GM21576 (cell line): ENCODE data around the gene FXYD2.

ENCODE experiments used
- ATAC-seq: cut with Tn5 transposase; IDR thresholded peaks from one replicate; pipeline ENCODE4 v1.9.1; 2021; ENCODE audit warnings: mild to moderate bottlenecking, moderate library complexity; ENCODE audit not compliant: unreplicated experiment

The FXYD2 gene

GRCh38 chr11:117805045-117805444, 19.5 kb downstream of the FXYD2 start:
- ATAC-seq, result no peak

DNA sequence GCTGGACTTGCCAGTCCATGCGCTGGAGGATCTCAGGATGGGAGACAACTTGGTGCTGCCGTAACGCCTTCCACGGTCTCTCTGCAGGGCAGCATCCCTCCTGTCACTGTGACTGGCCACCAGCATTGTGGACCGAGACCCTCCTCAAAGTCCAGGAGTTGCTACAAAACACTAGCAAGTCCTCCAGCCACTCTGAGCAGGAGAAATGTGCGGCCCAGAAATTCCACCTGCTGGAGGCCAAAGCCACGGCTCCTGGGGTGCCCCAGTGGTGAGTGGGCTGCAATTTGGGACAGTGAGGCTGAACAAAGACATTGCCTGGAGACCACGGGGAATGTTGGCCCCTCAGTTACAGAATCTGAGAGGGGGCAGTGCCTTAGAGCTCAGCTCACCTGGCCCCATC, 20.6 kb downstream of the FXYD2 start:
- no peak for ATAC-seq

DNA sequence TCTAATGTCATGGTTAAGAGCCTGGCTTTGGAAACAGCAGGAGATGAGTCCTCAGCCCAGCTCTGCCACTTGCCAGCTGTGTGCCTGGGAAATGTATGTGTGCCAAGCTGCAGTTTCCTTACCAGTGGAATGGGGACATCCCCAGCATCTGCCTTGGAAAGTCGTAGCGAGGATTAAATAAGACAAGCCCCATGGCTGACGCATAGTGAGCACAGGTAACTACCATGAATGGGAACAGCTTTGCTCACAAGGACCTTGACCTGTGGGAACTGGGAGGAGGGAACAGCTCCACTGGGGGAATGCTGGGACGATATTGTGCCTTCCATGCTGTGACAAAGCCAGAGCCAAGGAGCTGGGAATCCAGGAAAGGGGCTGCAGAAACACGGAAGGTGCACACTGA, 24.9 kb downstream of the FXYD2 start:
- ATAC-seq, result no peak

DNA sequence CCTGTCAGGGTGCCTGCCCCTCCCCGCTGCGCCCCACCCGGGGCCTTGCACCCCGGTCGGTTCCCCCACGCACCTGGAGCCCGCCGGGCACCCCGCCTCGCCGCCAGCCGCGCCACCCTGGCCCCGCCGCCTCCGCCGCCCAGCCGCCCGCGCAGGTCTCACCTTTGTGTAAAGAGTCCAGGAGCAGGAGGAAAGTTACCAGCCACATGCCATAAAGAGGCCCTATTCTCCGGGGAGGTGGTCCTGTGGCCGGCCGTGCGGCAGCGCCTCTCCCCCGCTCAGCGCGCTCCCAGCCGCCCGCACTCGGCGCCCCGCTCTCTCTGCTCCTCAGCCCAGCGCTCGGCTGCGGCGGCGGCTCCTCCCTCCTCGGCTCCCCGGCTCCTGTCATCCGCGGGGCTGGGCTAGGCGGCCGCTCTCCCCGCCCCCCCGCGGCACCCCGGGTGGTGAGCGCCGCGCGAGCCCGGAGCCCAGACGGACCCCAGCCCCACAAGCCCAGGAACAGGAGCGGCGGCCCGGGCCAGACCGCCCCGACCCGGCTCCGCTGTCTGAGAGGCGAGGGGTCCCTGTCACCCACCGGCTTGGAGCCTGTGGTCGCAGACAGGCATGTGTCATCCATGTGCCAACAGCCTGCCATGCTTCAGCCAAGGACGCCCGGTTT, 27.5 kb downstream of the FXYD2 start, which contains the start of gene DSCAML1:
DSCAML1 (minus strand) TSS at position 345 of the 658 bp plus-strand sequence; CDS start at position 208, 137 bp downstream.
- no peak for ATAC-seq

DNA sequence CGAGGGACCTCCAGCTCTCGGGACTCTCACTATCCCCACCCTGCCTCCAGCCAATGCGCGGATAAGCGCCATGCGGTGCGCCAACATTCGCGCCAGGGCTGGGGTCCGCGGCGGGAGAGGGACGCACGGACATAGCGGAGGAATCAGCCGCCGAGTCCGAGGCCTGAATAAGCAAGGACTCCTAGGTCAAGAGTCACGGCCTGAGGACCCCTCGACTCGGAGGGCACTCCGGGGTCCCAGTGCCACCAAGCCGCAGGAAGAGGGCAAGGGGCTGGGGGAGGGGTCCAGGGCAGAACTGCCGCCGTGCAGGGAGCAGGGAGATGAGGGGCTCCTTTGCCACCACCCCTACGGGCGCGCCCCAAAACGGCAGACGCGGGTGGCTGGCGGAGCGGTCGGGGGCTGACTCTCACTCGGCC, 28.1 kb downstream of the FXYD2 start:
- ATAC-seq, result no peak

DNA sequence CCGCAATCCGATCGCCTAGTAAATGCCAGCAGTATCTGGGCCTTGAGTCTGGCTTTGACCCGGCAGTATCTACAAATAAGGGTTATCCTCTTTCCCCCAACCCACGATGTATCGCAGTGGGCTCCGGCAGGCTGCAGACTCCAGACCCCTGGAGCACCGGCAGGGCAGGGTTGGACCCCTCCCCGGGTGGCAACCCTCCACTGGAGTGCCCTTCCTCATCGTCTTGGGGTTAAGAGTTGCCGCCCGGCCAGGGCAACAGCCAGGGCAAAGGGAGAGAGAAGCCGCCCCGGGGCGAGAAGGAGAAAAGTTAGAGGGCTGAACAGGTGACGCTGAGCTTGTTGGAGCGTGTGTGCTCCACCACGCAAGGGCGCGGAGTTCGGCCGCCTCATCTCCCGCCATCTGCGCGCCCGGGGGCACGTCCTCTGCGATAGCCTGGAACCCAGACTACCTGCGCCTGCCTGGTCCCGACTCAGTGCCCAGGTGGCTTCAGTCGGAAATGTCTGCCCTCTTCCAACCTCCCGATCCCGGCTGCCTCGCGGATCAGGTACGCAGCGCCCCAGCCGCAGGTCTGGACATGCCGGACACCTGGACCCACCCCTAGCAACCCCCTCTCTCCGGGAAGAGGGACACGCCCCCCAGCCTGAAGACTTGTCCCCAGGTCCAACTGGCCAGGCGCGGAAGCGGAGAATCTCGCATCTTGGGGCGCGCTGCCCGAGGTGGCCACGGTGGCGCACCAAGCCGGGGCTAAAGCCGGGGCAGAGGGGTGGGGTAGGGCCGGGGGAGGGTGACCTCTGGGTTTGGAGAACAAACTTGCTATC, 28.7 kb downstream of the FXYD2 start:
- ATAC-seq, result no peak

DNA sequence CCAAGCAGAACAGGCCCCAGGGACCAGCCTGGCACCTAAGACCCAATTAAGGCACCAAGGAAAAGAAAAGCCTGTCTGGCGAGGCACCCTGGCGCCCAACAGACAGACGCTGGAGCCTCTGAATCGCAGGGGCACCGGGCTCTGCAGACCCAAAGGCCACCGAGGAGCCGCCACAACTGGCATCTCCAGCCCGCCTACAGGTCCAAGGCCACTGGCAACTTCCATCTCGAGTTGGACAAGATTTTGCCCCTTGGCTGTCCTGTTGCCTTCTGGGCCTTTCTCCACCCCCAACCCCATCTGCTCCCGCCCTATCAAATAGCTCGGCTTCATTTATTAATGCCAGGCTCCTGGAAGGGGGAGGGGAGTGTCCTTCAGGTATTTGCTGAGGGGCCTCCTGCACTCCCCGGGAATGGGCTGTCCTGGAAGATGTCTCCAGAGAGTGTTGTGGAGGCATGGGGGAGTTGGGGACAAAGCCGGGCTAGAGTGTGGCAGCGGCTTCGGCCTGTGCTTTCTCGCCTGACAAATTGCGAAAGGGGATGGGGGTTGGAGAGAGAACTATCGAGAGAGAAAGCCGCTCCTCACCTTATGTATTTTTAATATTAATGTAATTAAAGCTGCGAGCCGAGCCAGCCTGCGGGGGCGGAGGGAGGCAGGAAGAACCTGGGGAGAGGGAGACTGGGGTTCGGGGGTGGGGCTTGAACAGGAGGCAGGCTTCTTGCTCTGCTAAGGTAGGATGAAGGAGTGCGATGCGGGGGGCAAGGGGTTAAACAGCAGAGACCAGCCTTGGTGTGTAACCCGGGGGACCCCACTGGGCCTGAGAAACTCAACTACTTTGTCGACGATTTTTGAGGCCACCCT, 29.5 kb downstream of the FXYD2 start:
- no peak for ATAC-seq

DNA sequence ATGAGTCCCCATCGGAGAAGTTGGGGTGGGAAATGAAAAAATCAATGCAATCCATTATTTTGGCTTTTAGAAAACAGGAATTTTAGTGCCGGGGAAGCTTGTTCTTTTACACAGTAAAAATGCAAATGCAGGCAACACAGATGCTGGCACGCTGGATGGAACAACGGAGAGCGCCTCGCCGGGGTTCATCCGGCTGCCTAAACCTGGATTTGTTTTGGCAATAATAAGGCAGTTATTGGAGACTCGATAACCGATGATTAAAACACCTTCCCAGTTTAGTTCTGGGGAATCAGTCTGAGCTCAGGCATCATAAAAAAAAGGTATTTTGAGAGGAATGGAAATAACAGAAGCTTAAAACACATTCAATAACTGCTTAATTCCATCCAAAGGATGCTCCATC, 30.4 kb downstream of the FXYD2 start:
- ATAC-seq, result no peak

- ATAC-seq, result no peak
Measured at GRCh38 chr11:117793583-117793982, 31.0 kb downstream of the FXYD2 start.

- no peak for ATAC-seq
Measured at GRCh38 chr11:117792992-117793391, 31.6 kb downstream of the FXYD2 start.

DNA sequence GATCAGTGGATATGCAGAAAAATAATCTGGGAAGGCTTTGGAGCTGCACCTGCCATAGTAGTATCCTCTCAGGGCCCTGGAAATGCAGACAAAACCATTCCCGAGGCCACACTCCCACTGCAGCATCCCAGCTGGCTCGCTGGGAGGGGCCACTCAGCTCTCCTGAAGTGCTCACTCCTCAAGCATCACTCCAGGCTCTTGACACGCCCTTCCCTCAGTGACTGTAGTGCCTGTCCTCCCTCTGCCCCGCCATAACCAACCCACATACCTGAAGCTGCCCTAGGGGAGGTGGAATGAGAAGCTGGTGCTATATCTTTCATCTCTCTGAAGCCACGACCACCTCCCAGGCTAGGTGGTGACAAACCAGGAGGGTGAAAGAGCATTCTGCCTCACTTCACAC, 32.3 kb downstream of the FXYD2 start:
- no peak for ATAC-seq

DNA sequence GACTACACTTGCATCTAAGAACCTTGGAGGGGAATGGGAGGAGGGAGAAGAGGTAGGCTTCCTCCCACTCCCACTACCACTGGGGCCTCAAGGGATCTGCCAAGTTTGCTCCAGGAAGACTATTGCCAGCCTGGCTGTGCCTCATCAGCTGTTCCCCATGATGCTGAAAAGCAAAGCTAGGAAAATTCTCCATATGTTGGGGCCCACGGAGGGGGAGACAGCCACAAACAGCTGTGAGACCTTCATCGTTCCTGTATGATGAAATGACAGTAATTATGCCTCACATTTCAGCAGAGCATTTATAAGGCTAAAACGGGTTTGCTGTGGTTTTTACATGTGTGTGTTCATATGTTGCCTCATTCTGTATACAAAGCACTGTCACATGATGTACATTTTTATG, 34.3 kb downstream of the FXYD2 start:
- ATAC-seq, result no peak

DNA sequence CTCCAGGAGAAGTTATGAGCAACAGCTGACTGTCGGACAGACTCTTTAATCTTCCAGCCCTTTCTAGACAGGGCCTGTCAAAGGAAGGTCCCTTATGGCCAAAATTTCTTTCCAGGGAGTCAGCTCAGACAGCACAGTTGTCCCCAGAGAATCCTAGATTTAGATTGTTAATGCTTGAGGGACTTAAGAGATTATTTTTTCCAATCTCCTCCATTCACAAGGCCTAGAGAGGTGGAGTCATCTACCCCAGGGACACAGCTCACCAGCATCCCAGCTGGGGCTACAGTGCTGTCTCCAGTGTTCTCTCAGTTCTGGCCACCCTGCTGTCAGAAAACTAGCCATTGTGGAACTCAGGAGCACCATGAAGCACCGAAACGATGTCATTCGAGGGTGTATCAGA, 35.3 kb downstream of the FXYD2 start:
- no peak for ATAC-seq

- ATAC-seq, result no peak
Measured at GRCh38 chr11:117786135-117786870, 38.2 kb downstream of the FXYD2 start.

DNA sequence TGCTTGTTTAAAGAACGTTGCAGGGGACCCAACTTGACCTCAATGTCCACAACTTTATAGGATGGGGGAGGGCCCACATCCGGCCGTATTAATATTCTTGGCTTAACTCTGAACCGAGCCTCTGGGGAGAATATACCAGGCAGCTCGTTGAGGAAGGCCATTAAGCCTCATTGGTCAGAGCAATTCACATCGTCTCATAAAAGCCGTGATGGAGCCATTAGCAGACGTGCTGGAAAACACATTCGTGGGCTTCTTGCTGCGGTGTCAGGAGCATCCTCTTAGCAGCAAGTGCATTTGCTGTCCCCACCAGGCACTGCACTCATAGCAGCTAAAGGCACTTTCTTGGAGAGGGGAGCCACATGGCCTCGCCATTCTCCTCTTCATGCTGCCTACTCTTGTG, 42.4 kb downstream of the FXYD2 start:
- no peak for ATAC-seq

- no peak for ATAC-seq
Measured at GRCh38 chr11:117781627-117782026, 42.9 kb downstream of the FXYD2 start.

DNA sequence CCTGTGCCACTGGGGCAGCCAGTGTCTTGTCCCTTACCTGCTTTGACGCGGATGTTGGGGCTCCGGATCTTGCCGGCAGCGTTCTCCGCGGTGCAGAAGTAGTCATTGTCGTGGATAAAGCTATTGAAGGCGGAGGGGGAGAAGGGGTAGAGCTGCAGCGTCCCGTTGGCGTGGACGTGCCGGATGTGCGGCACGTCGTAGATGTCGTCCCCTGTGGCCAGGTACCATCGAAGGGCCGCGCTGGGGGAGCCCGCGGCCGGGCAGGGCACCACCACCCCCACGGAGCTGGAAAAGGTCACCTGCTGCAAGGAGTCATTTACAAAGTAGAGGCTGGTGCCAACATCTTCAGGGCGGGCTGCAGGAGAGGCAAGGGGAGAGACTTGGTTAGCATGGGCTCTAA, 44.1 kb downstream of the FXYD2 start:
- no peak for ATAC-seq

DNA sequence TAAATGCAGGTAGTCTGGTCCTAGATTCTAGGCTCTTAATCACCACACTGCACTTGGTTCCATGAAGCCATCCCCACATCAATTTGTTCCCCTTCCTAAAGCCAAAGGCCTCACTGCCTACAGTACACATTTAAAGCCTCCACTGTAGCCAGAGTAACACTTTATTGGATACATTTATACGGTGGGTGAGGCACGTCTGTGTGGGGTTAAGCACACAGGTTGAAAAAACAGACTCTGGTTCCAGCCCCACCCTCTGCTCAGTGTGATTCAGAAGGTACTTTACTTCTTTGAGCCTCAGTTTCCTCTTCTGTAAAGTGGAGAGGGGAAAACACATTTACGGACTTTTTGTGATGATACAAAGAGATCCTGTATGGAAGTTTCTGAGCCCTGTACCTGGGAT, 50.0 kb downstream of the FXYD2 start:
- ATAC-seq, result no peak

DNA sequence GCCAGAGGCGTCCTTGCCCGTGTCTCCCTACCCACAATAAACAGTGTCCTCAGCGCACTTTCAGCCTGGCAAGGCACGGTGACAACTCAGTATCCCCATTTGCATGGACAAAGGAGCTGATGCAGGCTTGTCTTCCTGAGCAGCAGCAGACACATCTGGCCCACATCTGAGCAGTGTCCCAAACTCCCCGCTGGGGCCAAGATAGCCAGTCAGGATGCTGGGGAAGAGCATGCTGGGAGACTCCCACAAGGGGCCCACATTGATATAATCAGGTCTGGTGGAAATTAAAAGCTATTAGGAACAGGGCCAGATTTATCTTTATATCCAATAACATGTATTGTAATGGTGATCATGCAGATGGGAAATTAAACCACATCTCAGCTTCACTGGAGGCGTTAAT, 52.2 kb downstream of the FXYD2 start:
- ATAC-seq, result no peak

DNA sequence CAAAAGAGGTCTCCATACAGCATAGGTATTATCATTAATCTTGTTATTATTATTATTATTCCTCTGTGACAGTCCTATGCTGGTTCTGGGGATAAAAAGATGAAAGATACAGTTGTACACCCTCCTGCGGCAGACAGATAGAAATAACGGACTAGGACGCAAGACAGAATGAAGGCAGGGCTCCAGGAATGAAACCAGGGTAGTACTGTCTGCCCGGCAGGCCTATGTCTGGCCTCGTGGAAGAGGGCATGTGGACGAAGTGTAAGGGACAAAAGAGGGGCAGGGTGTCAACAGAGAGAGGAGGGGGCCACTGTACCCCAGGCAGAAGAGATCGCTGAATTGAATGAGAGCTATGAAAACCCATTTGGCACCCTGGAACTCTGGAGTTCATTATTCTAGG, 52.7 kb downstream of the FXYD2 start:
- ATAC-seq, result no peak

DNA sequence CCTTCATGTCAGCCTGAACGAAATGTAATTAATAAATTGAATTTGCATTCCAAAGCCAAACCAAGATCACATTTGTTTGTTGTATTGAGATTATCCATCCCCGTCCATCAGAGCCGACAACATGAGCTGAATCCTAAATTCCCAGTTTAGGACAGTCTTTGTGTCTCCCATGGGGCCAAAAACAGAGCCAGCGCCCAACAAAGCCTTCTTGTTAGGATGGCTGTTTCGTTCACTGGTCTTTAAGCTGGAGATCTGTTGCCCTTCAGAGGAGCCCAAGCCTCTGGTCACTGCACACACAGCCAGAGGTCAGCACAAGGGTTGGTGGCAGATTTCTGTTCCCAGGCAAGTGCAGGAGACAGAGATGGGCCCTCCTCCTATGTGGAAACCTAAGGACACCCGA, 53.3 kb downstream of the FXYD2 start:
- ATAC-seq, result no peak
